Bronchus fibroblast of lung (primary cell): ENCODE measurements around the gene PCDHB6. TPM values are rescaled to one million over a fixed set of nuclear protein-coding genes. Genes with fewer than 3 reads are reported as not detected.

ENCODE experiments used
- total RNA-seq: library from RNA; depleted of rRNA; stranded (reverse); fragments of >200 nt; gene quantifications from 2 replicates; pipeline ENCODE4 v1.2.3, GENCODE V29; 2015

Gene PCDHB6
- not detected in 2 replicates for total RNA-seq

DNA sequence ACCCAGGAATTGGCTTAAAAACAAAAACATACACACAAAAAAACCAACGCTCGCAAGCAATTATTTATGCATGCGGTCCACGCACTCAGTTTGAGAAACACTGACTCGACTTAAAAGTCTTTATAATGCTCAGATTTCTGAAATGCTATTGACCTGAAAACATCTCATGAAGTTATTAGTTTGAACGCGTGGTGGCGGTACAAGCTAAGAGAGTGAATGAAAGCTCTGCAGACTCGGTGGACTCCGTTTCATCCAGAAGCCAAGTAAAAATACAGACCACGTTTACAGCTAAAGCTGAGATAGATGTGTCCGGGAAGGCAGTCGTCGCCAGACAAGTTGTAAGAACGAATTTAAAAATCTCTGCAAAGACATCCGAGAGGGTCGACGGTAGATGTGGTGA, at the start of gene PCDHB6:
TSS of gene PCDHB6 (plus strand) at position 246 of the 400 bp plus-strand sequence. CDS start 201 bp downstream, outside the sequence.

DNA sequence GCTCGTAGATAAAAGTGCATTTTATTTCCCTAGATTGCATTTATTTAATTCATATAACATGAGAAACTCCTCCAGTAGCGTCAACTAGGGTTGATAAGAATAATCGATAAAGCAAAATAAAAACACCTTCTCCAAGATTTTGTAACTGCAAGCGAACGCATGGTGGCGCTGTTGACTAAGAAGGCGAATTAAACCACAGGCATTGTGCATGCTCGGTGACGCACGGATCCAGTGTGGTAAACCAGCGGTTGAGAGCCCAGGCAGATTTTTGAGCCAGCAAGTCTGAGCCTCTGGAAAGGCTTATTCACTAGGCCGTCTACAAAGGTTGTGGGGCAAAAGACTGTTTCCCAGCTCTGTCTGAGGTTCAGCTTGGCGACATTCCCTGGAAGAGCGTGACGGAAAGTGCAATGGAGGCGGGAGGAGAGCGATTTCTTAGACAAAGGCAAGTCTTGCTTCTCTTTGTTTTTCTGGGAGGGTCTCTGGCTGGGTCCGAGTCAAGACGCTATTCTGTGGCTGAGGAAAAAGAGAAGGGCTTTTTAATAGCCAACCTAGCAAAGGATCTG, 49.5 kb upstream of the PCDHB6 start, which contains the start of gene PCDHB3:
TSS of gene PCDHB3 (plus strand) at position 231 of the 563 bp plus-strand sequence. CDS start at position 408, 177 bp downstream.

DNA sequence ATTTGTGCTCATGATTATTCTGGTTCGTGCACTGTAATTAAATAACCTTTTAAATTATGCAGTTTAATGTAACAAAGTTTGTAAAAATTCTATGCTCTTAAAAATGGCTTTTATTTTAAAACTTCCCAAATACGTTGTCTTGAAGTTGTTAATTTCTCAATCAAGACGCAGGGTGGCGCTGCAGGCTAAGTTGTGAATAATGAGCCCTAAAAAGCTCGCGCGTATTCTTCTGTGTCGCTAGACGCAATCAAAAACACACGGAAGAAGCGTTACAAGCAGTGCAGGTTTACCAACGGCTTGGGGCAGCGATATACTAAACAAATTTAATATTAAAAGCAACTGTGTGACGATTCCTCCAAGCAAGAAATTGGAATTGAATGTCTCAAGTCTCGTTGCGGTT, 28.3 kb upstream of the PCDHB6 start, which contains the start of gene PCDHB4:
TSS of gene PCDHB4 (plus strand) at position 256 of the 400 bp plus-strand sequence. CDS start 181 bp downstream, outside the sequence.

DNA sequence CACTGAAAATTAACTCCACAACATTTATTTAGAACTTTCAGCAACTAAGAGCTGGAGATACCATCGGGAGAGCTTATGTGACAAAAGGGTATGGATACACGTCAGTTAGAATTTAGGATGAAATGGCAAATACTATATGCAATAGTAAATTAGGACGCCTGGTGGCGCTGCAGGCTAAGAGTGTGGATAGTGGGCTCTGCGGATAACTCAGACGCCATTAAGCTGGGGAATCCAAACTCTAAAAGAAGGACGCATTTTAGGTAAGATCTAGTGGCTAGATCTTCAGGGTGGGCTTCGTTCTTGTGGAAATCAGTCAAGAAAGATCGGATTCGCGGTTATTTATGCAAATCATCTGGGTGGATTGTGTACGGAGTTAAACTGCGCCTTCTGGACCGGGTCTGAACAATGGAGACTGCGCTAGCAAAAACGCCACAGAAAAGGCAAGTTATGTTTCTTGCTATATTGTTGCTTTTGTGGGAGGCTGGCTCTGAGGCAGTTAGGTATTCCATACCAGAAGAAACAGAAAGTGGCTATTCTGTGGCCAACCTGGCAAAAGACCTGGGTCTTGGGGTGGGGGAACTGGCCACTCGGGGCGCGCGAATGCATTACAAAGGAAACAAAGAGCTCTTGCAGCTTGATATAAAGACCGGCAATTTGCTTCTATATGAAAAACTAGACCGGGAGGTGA, 14.7 kb upstream of the PCDHB6 start, which contains the start of gene PCDHB5:
TSS of gene PCDHB5 (plus strand) at position 177 of the 688 bp plus-strand sequence. CDS start at position 406, 229 bp downstream.

DNA sequence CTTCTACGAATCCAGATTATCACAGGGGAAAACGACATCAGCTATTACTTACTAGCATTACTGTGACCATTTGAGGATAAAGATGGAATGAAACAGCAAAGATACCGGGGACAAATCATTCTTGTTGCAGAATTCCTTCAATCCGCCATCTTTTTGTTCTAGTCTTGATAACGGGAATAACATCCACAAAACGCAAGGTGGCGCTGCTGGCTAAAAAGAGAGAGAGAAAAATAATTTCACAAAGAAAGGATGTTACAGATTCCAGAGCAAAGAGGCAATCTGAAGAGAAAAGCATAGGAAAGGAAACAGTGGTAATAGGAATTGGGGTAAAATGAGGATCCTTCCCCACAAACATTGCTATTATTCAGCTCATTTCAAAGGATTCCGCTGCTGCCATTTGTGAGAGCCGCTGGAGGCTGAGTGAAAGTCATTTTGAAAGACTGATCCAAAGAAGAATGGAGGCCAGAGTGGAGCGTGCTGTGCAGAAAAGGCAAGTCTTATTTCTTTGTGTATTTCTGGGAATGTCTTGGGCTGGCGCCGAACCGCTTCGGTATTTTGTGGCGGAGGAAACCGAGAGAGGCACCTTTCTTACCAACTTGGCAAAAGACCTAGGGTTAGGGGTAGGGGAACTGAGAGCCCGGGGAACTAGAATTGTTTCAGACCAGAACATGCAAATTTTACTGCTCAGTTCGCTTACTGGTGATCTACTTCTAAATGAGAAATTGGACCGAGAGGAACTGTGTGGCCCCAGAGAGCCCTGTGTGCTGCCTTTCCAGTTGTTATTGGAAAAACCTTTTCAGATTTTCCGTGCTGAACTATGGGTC, 22.7 kb downstream of the PCDHB6 start, which contains the start of gene PCDHB7:
TSS of gene PCDHB7 (plus strand) at position 264 of the 824 bp plus-strand sequence. CDS start at position 456, 192 bp downstream.

DNA sequence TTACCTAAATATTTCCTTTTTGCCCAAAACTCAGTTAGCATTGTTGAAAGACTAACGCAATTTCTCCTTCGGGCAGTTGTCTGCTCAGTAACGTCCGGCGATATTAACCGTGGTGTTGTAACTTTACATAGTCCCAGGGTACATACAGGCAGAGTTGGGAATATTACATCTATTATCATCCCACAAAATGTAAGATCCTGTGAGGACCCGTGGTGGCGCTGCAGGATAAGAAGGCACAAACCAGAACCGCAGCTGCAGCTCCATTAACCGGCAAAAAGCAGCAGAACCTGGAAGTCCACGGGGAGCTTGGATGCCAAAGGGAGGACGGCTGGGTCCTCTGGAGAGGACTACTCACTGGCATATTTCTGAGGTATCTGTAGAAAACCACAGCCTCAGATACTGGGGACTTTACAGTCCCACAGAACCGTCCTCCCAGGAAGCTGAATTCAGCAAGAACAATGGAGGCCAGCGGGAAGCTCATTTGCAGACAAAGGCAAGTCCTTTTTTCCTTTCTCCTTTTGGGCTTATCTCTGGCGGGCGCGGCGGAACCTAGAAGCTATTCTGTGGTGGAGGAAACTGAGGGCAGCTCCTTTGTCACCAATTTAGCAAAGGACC, 27.8 kb downstream of the PCDHB6 start, which contains the start of gene PCDHB8:
TSS of gene PCDHB8 (plus strand) at position 214 of the 615 bp plus-strand sequence. CDS start at position 459, 245 bp downstream.

DNA sequence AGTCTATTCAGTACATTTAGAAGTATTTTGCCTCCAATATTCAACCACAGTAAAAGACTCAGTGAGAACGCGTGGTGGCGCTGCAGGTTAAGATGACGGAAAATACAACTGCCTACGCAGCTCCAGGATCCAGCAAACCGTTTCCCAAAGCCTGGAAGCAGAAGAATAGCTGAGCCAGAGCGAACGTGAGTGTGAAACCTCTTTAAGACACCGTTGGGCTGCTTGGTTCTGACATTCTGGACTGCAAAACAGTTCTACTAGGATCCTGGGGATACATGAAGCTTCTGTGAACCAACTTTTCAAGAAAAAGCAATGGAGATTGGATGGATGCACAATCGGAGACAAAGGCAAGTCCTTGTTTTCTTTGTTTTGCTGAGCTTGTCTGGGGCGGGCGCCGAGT, 32.4 kb downstream of the PCDHB6 start, which contains the start of gene PCDHB16:
TSS of gene PCDHB16 (plus strand) at position 140 of the 400 bp plus-strand sequence. CDS start at position 313, 173 bp downstream.

DNA sequence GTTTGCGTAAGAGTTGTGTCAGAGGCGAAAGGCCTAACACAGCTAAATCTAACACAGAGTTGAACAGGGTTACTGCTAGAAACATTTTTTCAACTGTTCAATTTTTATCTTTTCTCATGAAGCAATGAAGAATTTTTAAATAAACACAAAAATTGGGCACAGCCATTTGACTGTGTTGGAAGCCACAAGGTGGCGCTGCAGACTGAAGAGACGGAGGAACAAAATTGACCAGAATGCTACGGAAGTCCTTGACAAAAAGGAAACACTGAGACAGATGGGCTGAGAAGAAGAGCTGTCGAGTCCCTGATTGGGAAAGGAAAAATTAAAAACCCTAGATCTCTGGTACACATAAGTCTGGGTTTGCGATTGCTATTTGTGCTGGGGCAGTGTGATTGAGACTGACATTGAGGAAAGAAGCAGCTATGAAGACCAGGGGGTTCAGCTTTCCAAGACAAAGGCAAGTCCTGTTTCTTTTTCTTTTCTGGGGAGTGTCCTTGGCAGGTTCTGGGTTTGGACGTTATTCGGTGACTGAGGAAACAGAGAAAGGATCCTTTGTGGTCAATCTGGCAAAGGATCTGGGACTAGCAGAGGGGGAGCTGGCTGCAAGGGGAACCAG, 37.1 kb downstream of the PCDHB6 start, which contains the start of gene PCDHB9:
TSS of gene PCDHB9 (plus strand) at position 265 of the 616 bp plus-strand sequence. CDS start at position 423, 158 bp downstream.

DNA sequence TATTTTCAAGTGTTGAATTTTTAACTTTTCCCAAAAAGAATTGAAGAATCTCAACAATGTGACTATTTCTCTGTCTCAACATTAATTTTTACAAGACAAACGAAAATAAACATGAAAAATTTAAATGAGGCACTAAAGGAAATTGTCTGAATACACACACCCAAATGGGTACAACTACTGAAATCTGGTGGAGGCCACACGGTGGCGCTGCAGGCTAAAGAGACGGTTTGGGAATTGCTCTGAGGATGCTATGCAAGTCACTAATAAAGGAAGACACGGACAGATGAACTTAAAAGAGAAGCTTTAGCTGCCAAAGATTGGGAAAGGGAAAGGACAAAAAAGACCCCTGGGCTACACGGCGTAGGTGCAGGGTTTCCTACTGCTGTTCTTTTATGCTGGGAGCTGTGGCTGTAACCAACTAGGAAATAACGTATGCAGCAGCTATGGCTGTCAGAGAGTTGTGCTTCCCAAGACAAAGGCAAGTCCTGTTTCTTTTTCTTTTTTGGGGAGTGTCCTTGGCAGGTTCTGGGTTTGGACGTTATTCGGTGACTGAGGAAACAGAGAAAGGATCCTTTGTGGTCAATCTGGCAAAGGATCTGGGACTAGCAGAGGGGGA, 42.4 kb downstream of the PCDHB6 start, which contains the start of gene PCDHB10:
TSS of gene PCDHB10 (plus strand) at position 244 of the 616 bp plus-strand sequence. CDS start at position 444, 200 bp downstream.

DNA sequence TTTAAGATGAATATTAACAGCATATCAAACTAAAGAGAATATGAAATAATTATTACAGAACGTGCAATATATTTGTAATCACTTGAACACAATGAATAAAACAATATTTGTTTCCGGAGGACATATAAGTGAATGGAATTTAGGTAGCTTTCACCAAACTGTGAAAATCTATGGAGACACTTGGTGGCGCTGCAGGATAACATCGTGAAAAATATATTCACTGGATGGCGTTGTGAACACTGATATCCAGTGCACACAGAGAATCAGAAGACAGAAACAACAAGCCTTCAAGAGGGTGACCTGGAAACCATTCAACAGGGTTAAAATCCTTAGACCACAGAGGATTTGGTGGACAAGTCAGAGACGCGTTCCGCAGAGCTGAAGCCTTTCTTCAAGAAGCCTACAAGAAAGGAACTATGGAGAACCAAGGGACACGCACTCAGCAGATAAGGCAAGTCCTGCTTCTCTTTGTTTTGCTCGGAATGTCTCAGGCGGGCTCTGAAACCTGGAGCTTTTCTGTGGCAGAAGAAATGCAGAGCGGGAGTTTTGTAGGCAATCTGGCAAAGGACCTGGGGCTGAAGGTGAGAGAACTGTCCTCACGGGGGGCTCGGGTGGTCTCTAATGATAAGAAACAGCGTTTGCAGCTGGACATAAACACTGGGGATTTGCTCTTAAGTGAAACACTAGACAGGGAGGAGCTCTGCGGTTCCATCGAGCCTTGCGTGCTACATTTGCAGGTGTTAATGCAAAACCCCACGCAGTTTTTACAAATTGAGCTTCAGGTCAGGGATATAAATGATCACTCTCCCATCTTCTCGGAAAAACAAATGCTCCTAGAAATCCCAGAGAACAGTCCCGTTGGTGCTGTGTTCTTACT, 49.7 kb downstream of the PCDHB6 start, which contains the start of gene PCDHB11:
TSS of gene PCDHB11 (plus strand) at position 269 of the 877 bp plus-strand sequence. CDS start at position 417, 148 bp downstream.

Other genes with a start within 250 kb of the PCDHB6 start
- not detected in 2 replicates for gene PCDHAC1, start 223.8 kb upstream of the PCDHB6 start, total RNA-seq
- not detected in 2 replicates for gene PCDHAC2, start 183.6 kb upstream of the PCDHB6 start, total RNA-seq
- not detected in 2 replicates for gene PCDHB1, start 98.7 kb upstream of the PCDHB6 start, total RNA-seq
- 0.34 and 0.45 TPM in 2 replicates for gene PCDHB2, start 55.4 kb upstream of the PCDHB6 start, total RNA-seq
- 0.15 and 0.17 TPM in 2 replicates for gene PCDHB3, start 49.6 kb upstream of the PCDHB6 start, total RNA-seq
- not detected in 2 replicates for gene PCDHB4, start 28.2 kb upstream of the PCDHB6 start, total RNA-seq
- 0.84 and 0.89 TPM in 2 replicates for gene PCDHB5, start 14.9 kb upstream of the PCDHB6 start, total RNA-seq
- 0.15 and 0.17 TPM in 2 replicates for gene PCDHB7, start 22.6 kb downstream of the PCDHB6 start, total RNA-seq
- not detected in 2 replicates for gene PCDHB8, start 27.7 kb downstream of the PCDHB6 start, total RNA-seq
- gene PCDHB16, start 32.3 kb downstream of the PCDHB6 start, total RNA-seq: under 0.01 TPM in 1 of 2 replicates, not detected in the other
- not detected in 2 replicates for gene PCDHB9, start 37.1 kb downstream of the PCDHB6 start, total RNA-seq
- under 0.01 and 0.15 TPM in 2 replicates for gene PCDHB10, start 42.3 kb downstream of the PCDHB6 start, total RNA-seq
- under 0.01 TPM in 2 replicates for gene PCDHB11, start 49.6 kb downstream of the PCDHB6 start, total RNA-seq
- gene PCDHB12, start 58.7 kb downstream of the PCDHB6 start, total RNA-seq: not detected in 2 replicates
- gene PCDHB13, start 63.9 kb downstream of the PCDHB6 start, total RNA-seq: under 0.01 TPM in 2 replicates
- under 0.01 TPM in 1 of 2 replicates, not detected in the other for gene PCDHB14, start 73.3 kb downstream of the PCDHB6 start, total RNA-seq
- 0.15 and 0.17 TPM in 2 replicates for gene PCDHB15, start 95.3 kb downstream of the PCDHB6 start, total RNA-seq
- not detected in 2 replicates for gene SLC25A2, start 154.0 kb downstream of the PCDHB6 start, total RNA-seq
- 31.8 and 38.5 TPM in 2 replicates for gene TAF7, start 170.7 kb downstream of the PCDHB6 start, total RNA-seq
- under 0.01 and 0.15 TPM in 2 replicates for gene PCDHGA1, start 180.5 kb downstream of the PCDHB6 start, total RNA-seq
- gene PCDHGA2, start 188.7 kb downstream of the PCDHB6 start, total RNA-seq: 0.50 and 0.59 TPM in 2 replicates
- gene PCDHGA3, start 193.8 kb downstream of the PCDHB6 start, total RNA-seq: 0.15 and 0.34 TPM in 2 replicates
- gene PCDHGB1, start 200.0 kb downstream of the PCDHB6 start, total RNA-seq: 0.30 and 0.34 TPM in 2 replicates
- 1.0 and 1.3 TPM in 2 replicates for gene PCDHGA4, start 205.0 kb downstream of the PCDHB6 start, total RNA-seq
- 0.50 and 0.59 TPM in 2 replicates for gene PCDHGB2, start 209.9 kb downstream of the PCDHB6 start, total RNA-seq
- 0.15 and 0.34 TPM in 2 replicates for gene PCDHGA5, start 214.1 kb downstream of the PCDHB6 start, total RNA-seq
- gene PCDHGB3, start 220.2 kb downstream of the PCDHB6 start, total RNA-seq: 0.45 and 0.50 TPM in 2 replicates
- gene PCDHGA6, start 223.8 kb downstream of the PCDHB6 start, total RNA-seq: 0.67 and 1.0 TPM in 2 replicates
- gene PCDHGA7, start 232.7 kb downstream of the PCDHB6 start, total RNA-seq: 0.50 and 0.89 TPM in 2 replicates
- gene PCDHGB4, start 237.6 kb downstream of the PCDHB6 start, total RNA-seq: 4.0 and 4.4 TPM in 2 replicates
- 0.15 and 0.67 TPM in 2 replicates for gene PCDHGA8, start 242.6 kb downstream of the PCDHB6 start, total RNA-seq
- gene PCDHGB5, start 247.9 kb downstream of the PCDHB6 start, total RNA-seq: 10.6 and 13.8 TPM in 2 replicates